ENCODE results near the gene RSPO4.
A peak's percentile ranks its signal among the peaks of the same experiment; 100 is the strongest.

The RSPO4 gene

GRCh38 chr20:1013566-1014340 lies 11.6 kb upstream of the RSPO4 start:
- Histone ChIP-seq H3K27ac (no peak overlapping the region), H3K9ac (ENCODE audit: insufficient read length) (no peak overlapping the region), H3K9me3 (ENCODE audit: low read depth, low read length) (no peaks in the 10 kb centered on the region), H3K36me3 (ENCODE audit: insufficient read depth, low read length) (no peaks in the 10 kb centered on the region), H3K4me3 (no peak overlapping the region)
- DNase-seq (ENCODE audit: low read depth, low spot score), result no peak
- TF ChIP-seq POLR2AphosphoS5 (IDR thresholded peaks at IDR 0.05; ENCODE audit: borderline replicate concordance, low read depth, low read length), result no peak
- TF ChIP-seq FOXP2 (optimal IDR thresholded peaks at IDR 0.05; ENCODE audit: control extremely low read depth, extremely low read length, insufficient read depth), result no peak
- TF ChIP-seq EZH2 (IDR thresholded peaks at IDR 0.05), result no peak

- TF ChIP-seq FOXP2 (optimal IDR thresholded peaks at IDR 0.05; ENCODE audit: control extremely low read depth, extremely low read length, insufficient read depth), result no peak
- TF ChIP-seq EZH2 (IDR thresholded peaks at IDR 0.05), result no peak
- TF ChIP-seq POLR2AphosphoS5 (IDR thresholded peaks at IDR 0.05; ENCODE audit: borderline replicate concordance, low read depth, low read length), result no peak
- Histone ChIP-seq H3K9ac (ENCODE audit: insufficient read length) (no peak overlapping the region), H3K27ac (no peak overlapping the region), H3K4me3 (no peak overlapping the region), H3K9me3 (ENCODE audit: low read depth, low read length) (no peaks in the 10 kb centered on the region), H3K36me3 (ENCODE audit: insufficient read depth, low read length) (no peaks in the 10 kb centered on the region)
- DNase-seq (ENCODE audit: low read depth, low spot score), result no peak
Observed at GRCh38 chr20:1012359-1013168, 10.5 kb upstream of the RSPO4 start.

GRCh38 chr20:1010659-1011058 lies 8.5 kb upstream of the RSPO4 start:
- no peaks in the 10 kb centered on the region for H3K36me3 ChIP-seq (ENCODE audit: insufficient read depth, low read length)
- H3K9me3 ChIP-seq (ENCODE audit: low read depth, low read length), result no peaks in the 10 kb centered on the region
- DNase-seq (ENCODE audit: low read depth, low spot score), result no peak
- no peak for TF ChIP-seq EZH2 (IDR thresholded peaks at IDR 0.05)
- no peak for TF ChIP-seq POLR2AphosphoS5 (IDR thresholded peaks at IDR 0.05; ENCODE audit: borderline replicate concordance, low read depth, low read length)
- TF ChIP-seq FOXP2 (optimal IDR thresholded peaks at IDR 0.05; ENCODE audit: control extremely low read depth, extremely low read length, insufficient read depth), result no peak
- no peak overlapping the region for H3K4me3 ChIP-seq
- no peak overlapping the region for H3K27ac ChIP-seq
- no peak overlapping the region for H3K9ac ChIP-seq (ENCODE audit: insufficient read length)

- H3K9me3 ChIP-seq (ENCODE audit: low read depth, low read length), result no peaks in the 10 kb centered on the region
- H3K36me3 ChIP-seq (ENCODE audit: insufficient read depth, low read length), result no peaks in the 10 kb centered on the region
- H3K4me3 ChIP-seq, result no peak overlapping the region
- TF ChIP-seq POLR2AphosphoS5 (IDR thresholded peaks at IDR 0.05; ENCODE audit: borderline replicate concordance, low read depth, low read length), result no peak
- no peak for TF ChIP-seq FOXP2 (optimal IDR thresholded peaks at IDR 0.05; ENCODE audit: control extremely low read depth, extremely low read length, insufficient read depth)
- no peak for TF ChIP-seq EZH2 (IDR thresholded peaks at IDR 0.05)
- no peak for DNase-seq (ENCODE audit: low read depth, low spot score)
- H3K9ac ChIP-seq (ENCODE audit: insufficient read length), result no peak overlapping the region
- H3K27ac ChIP-seq, result no peak overlapping the region
Observed at GRCh38 chr20:1005452-1006027, 3.4 kb upstream of the RSPO4 start.

GRCh38 chr20:1003920-1004697 lies 2.0 kb upstream of the RSPO4 start:
- H3K9ac ChIP-seq (ENCODE audit: insufficient read length), result no peak overlapping the region
- no peaks in the 10 kb centered on the region for H3K36me3 ChIP-seq (ENCODE audit: insufficient read depth, low read length)
- H3K4me3 ChIP-seq, result no peak overlapping the region
- H3K9me3 ChIP-seq (ENCODE audit: low read depth, low read length), result no peaks in the 10 kb centered on the region
- H3K27ac ChIP-seq, result no peak overlapping the region
- DNase-seq (ENCODE audit: low read depth, low spot score), result no peak
- TF ChIP-seq POLR2AphosphoS5 (IDR thresholded peaks at IDR 0.05; ENCODE audit: borderline replicate concordance, low read depth, low read length) (no peak), EZH2 (IDR thresholded peaks at IDR 0.05) (no peak), FOXP2 (optimal IDR thresholded peaks at IDR 0.05; ENCODE audit: control extremely low read depth, extremely low read length, insufficient read depth) (no peak)

- Histone ChIP-seq H3K4me3 (no peak overlapping the region), H3K9ac (ENCODE audit: insufficient read length) (no peak overlapping the region), H3K27ac (no peak overlapping the region), H3K9me3 (ENCODE audit: low read depth, low read length) (no peaks in the 10 kb centered on the region), H3K36me3 (ENCODE audit: insufficient read depth, low read length) (no peaks in the 10 kb centered on the region)
- no peak for TF ChIP-seq FOXP2 (optimal IDR thresholded peaks at IDR 0.05; ENCODE audit: control extremely low read depth, extremely low read length, insufficient read depth)
- TF ChIP-seq EZH2 (IDR thresholded peaks at IDR 0.05), result peak; percentile 80
- no peak for DNase-seq (ENCODE audit: low read depth, low spot score)
Observed at GRCh38 chr20:1002682-1003561, 811 bp upstream of the RSPO4 start.

- Histone ChIP-seq H3K9me3 (ENCODE audit: low read depth, low read length) (no peaks in the 10 kb centered on the region), H3K36me3 (ENCODE audit: insufficient read depth, low read length) (no peaks in the 10 kb centered on the region), H3K9ac (ENCODE audit: insufficient read length) (no peak overlapping the region), H3K27ac (no peak overlapping the region), H3K4me3 (no peak overlapping the region)
- no peak for DNase-seq (ENCODE audit: low read depth, low spot score)
- TF ChIP-seq FOXP2 (optimal IDR thresholded peaks at IDR 0.05; ENCODE audit: control extremely low read depth, extremely low read length, insufficient read depth), result no peak
- no peak for TF ChIP-seq POLR2AphosphoS5 (IDR thresholded peaks at IDR 0.05; ENCODE audit: borderline replicate concordance, low read depth, low read length)
- no peak for TF ChIP-seq EZH2 (IDR thresholded peaks at IDR 0.05)
Observed at GRCh38 chr20:1001116-1001515, 995 bp downstream of the RSPO4 start.
